IMR-90 (cell line): ENCODE results near the gene TUBB6. TPM values are rescaled to one million over a fixed set of nuclear protein-coding genes. Genes with fewer than 3 reads are reported as not detected.

Experiments used
- ATAC-seq: fragments of 200-7000 bp; cut with Tn5 transposase; 2 replicates; pipeline ENCODE4 v1.9.1; 2020; ENCODE audit warnings: low read depth, mild to moderate bottlenecking, moderate library complexity
- BruUV-seq: library from RNA; stranded (reverse); fragments of 400-500 nt; replicated peaks from 2 replicates; lab custom pipeline; 2021; lab: Mats Ljungman, UMichigan
- CTCF ChIA-PET: fragments of 300-600 bp; formaldehyde crosslinking; extraction: SDS; loops from one replicate; lab custom pipeline; 2021; ENCODE audit warnings: antibody characterized with exemption; lab: Yijun Ruan, JAX
- POLR2A ChIA-PET: fragments of 300-600 bp; sonication (Branson Sonifier 250); formaldehyde crosslinking; loops from one replicate; lab custom pipeline; 2022; ENCODE audit warnings: antibody characterized with exemption; ENCODE audit not compliant: unreplicated experiment; lab: Charles Lee
- DNase-seq: peaks from one replicate; pipeline ENCODE4 v3.0.0; 2013
- H2AFZ ChIP-seq: replicated peaks from 2 replicates; pipeline ENCODE3; 2013; ENCODE audit warnings: low read length, mild to moderate bottlenecking; ENCODE audit not compliant: poor library complexity
- H2AK5ac ChIP-seq: 2 replicates; pipeline ENCODE4 v1.6.1; 2013; ENCODE audit warnings: low read depth, low read length, inconsistent platforms
- H2AK9ac ChIP-seq: replicated peaks from 2 replicates; pipeline ENCODE3; 2013; ENCODE audit warnings: mild to moderate bottlenecking, low read depth, low read length, moderate library complexity; ENCODE audit not compliant: poor library complexity
- H2BK120ac ChIP-seq: 2 replicates; pipeline ENCODE4 v1.6.1; 2013; ENCODE audit warnings: low read depth, low read length, inconsistent platforms
- H2BK15ac ChIP-seq: 3 replicates; pipeline ENCODE4 v1.6.1; 2013; ENCODE audit warnings: low read depth, low read length, inconsistent platforms
- H2BK20ac ChIP-seq: 2 replicates; pipeline ENCODE4 v1.6.1; 2013; ENCODE audit warnings: low read depth, mild to moderate bottlenecking, inconsistent platforms, low read length, moderate library complexity
- H2BK5ac ChIP-seq: 2 replicates; pipeline ENCODE4 v1.6.1; 2013; ENCODE audit warnings: mild to moderate bottlenecking, low read depth, low read length, inconsistent platforms; ENCODE audit not compliant: poor library complexity, severe bottlenecking
- H3K14ac ChIP-seq: replicated peaks from 2 replicates; pipeline ENCODE4 v1.6.1; 2013; ENCODE audit warnings: low read depth, low read length, inconsistent platforms
- H3K18ac ChIP-seq: 2 replicates; pipeline ENCODE4 v1.6.1; 2013; ENCODE audit warnings: low read depth, low read length, control low read depth
- H3K23ac ChIP-seq: 2 replicates; pipeline ENCODE4 v1.6.1; 2013; ENCODE audit warnings: low read depth, low read length, inconsistent platforms
- H3K27ac ChIP-seq: 2 replicates; pipeline ENCODE4 v1.5.1; 2013; ENCODE audit warnings: mild to moderate bottlenecking, control low read depth, low read length; ENCODE audit not compliant: insufficient read depth
- H3K27me3 ChIP-seq: 2 replicates; pipeline ENCODE4 v1.6.1; 2013; ENCODE audit warnings: low read length; ENCODE audit not compliant: control insufficient read depth, insufficient read depth
- H3K36me3 ChIP-seq: 2 replicates; pipeline ENCODE4 v1.6.1; 2013; ENCODE audit warnings: low read length, mixed read lengths; ENCODE audit not compliant: control insufficient read depth, insufficient read depth
- H3K4ac ChIP-seq: 2 replicates; pipeline ENCODE4 v1.6.1; 2013; ENCODE audit warnings: low read depth, low read length, inconsistent platforms
- H3K4me1 ChIP-seq: 2 replicates; pipeline ENCODE4 v1.6.1; 2013; ENCODE audit warnings: low read length, mixed read lengths; ENCODE audit not compliant: control insufficient read depth, insufficient read depth
- H3K4me2 ChIP-seq: 2 replicates; pipeline ENCODE4 v1.6.1; 2013; ENCODE audit warnings: low read depth, mild to moderate bottlenecking, control low read depth, low read length, moderate library complexity
- H3K4me3 ChIP-seq: 2 replicates; pipeline ENCODE4 v1.5.1; 2013; ENCODE audit warnings: low read depth, mild to moderate bottlenecking, control low read depth, low read length, moderate library complexity; ENCODE audit not compliant: insufficient read depth
- H3K56ac ChIP-seq: 2 replicates; pipeline ENCODE4 v1.6.1; 2013; ENCODE audit warnings: low read length, inconsistent platforms; ENCODE audit not compliant: insufficient read depth; ENCODE audit errors: extremely low read depth
- H3K79me1 ChIP-seq, 2 experiments: 2 replicates each; pipeline ENCODE4 v1.6.1; 2013; ENCODE audit warnings: low read length in 2 of 2, inconsistent platforms in 1 of 2, low read depth in 1 of 2
- H3K9ac ChIP-seq: 2 replicates; pipeline ENCODE4 v1.6.1; 2013; ENCODE audit warnings: low read depth, low read length, control low read depth
- H3K9me1 ChIP-seq: 2 replicates; pipeline ENCODE4 v1.6.1; 2013; ENCODE audit warnings: low read length, inconsistent platforms; ENCODE audit not compliant: insufficient read depth
- H3K9me3 ChIP-seq: 2 replicates; pipeline ENCODE4 v1.6.1; 2013; ENCODE audit warnings: low read length; ENCODE audit not compliant: control insufficient read depth, insufficient read depth
- H4K20me1 ChIP-seq: 2 replicates; pipeline ENCODE4 v1.6.1; 2013; ENCODE audit warnings: low read length, inconsistent platforms; ENCODE audit not compliant: insufficient read depth
- H4K5ac ChIP-seq: 2 replicates; pipeline ENCODE4 v1.6.1; 2013; ENCODE audit warnings: mild to moderate bottlenecking, low read depth, low read length, control low read depth
- H4K8ac ChIP-seq, 2 experiments: 2 replicates each; pipeline ENCODE4 v1.6.1; 2013; ENCODE audit warnings: low read depth in 2 of 2, low read length in 2 of 2, control low read depth in 1 of 2, inconsistent platforms in 1 of 2
- H4K91ac ChIP-seq: 2 replicates; pipeline ENCODE4 v1.6.1; 2013; ENCODE audit warnings: low read depth, low read length, inconsistent platforms; ENCODE audit not compliant: insufficient read depth
- BHLHE40 ChIP-seq: fragments of 150-350 bp; IDR thresholded peaks from 2 replicates; pipeline ENCODE4 v1.6.1; 2016; ENCODE audit warnings: mild to moderate bottlenecking, low read depth, low read length
- CEBPB ChIP-seq: IDR thresholded peaks from 2 replicates; pipeline ENCODE4 v1.6.1; 2012; ENCODE audit warnings: low read depth, low read length, improper control_type of control experiment
- CHD1 ChIP-seq: IDR thresholded peaks from 2 replicates; pipeline ENCODE4 v1.6.1; 2012; ENCODE audit warnings: low read depth, low read length, improper control_type of control experiment
- FOS ChIP-seq: fragments of 150-350 bp; IDR thresholded peaks from 2 replicates; pipeline ENCODE4 v1.6.1; 2016; ENCODE audit warnings: low read depth, low read length
- MAFK ChIP-seq: IDR thresholded peaks from 2 replicates; pipeline ENCODE4 v1.6.1; 2012; ENCODE audit warnings: low read depth, low read length, improper control_type of control experiment
- MAZ ChIP-seq: IDR thresholded peaks from 2 replicates; pipeline ENCODE4 v1.6.1; 2012; ENCODE audit warnings: low read depth, mild to moderate bottlenecking, low read length, improper control_type of control experiment, moderate library complexity, borderline replicate concordance
- MXI1 ChIP-seq: IDR thresholded peaks from 2 replicates; pipeline ENCODE4 v1.6.1; 2012; ENCODE audit warnings: low read depth, mild to moderate bottlenecking, low read length, moderate library complexity, borderline replicate concordance
- NFE2L2 ChIP-seq: fragments of 150-350 bp; IDR thresholded peaks from 2 replicates; pipeline ENCODE4 v1.6.1; 2016; ENCODE audit warnings: low read depth, mild to moderate bottlenecking, low read length
- POLR2A ChIP-seq: IDR thresholded peaks from 2 replicates; pipeline ENCODE4 v1.6.1; 2012; ENCODE audit warnings: mild to moderate bottlenecking, low read depth, low read length
- RAD21 ChIP-seq: IDR thresholded peaks from 2 replicates; pipeline ENCODE4 v1.6.1; 2012; ENCODE audit warnings: low read length, improper control_type of control experiment
- RCOR1 ChIP-seq: IDR thresholded peaks from 2 replicates; pipeline ENCODE4 v1.6.1; 2012; ENCODE audit warnings: mild to moderate bottlenecking, low read length, improper control_type of control experiment; ENCODE audit not compliant: insufficient replicate concordance
- RFX5 ChIP-seq: IDR thresholded peaks from 2 replicates; pipeline ENCODE4 v1.8.0; 2012; ENCODE audit warnings: low read depth, mild to moderate bottlenecking, low read length, moderate library complexity
- SMC3 ChIP-seq: fragments of 150-350 bp; IDR thresholded peaks from 2 replicates; pipeline ENCODE4 v1.6.1; 2016; ENCODE audit warnings: low read depth, mild to moderate bottlenecking, antibody characterized with exemption, low read length, moderate library complexity
- WGBS, 2 experiments: methylation state at CpG; one replicate each; pipeline versions ENCODE4 v1.1.5 to v1.1.7; 2013; ENCODE audit warnings: missing lambda C conversion rate in 2 of 2; ENCODE audit not compliant: insufficient read length in 1 of 2; ENCODE audit errors: extremely low coverage in 2 of 2; 5-methylcytosine and 5-hydroxymethylcytosine counted together
- dilution Hi-C: fragments of 300-500 bp; cut with HindIII; formaldehyde crosslinking; loops from one replicate; pipeline ENCODE4 v1.14.3; 2018; ENCODE audit warnings: low sequenced_read_pairs; ENCODE audit not compliant: unreplicated experiment
- in situ Hi-C: fragments of 300-500 bp; cut with MboI; formaldehyde crosslinking; loops from 3 replicates; pipeline ENCODE4 v1.14.3; 2019; ENCODE audit warnings: low sequenced_read_pairs, inconsistent platforms, mixed read lengths
- intact Hi-C: fragments of 100-400 bp; cut with micrococcal nuclease; formaldehyde crosslinking; loops from 2 replicates; pipeline ENCODE4 v1.10.0; 2022
- polyA plus RNA-seq, 3 experiments: library from polyadenylated mRNA; depleted of rRNA; stranded (reverse); fragments of >200 nt; gene quantifications; 2 replicates each; pipeline ENCODE4 v1.2.3, GENCODE V29; 2012; ENCODE audit warnings: low replicate concordance in 1 of 3
- total RNA-seq: library from RNA; depleted of rRNA; stranded (reverse); fragments of >200 nt; gene quantifications from 2 replicates; pipeline ENCODE4 v1.2.3, GENCODE V29; 2012
- TF ChIP-seq, protein P1 (sequence below): fragments of 150-350 bp; IDR thresholded peaks from 2 replicates; pipeline ENCODE4 v1.6.1; 2016; ENCODE audit warnings: low read depth, mild to moderate bottlenecking, low read length, moderate library complexity, borderline replicate concordance
- TF ChIP-seq, protein P2 (sequence below): conservative IDR thresholded peaks from 2 replicates; pipeline ENCODE4 v1.5.1; 2012; ENCODE audit warnings: mild to moderate bottlenecking, low read depth, low read length, improper control_type of control experiment
- TF ChIP-seq, protein P3 (sequence below): fragments of 150-350 bp; IDR thresholded peaks from 2 replicates; pipeline ENCODE4 v1.6.1; 2017; ENCODE audit warnings: mild to moderate bottlenecking, antibody characterized with exemption, low read length, low read depth

Gene TUBB6
- total and polyA plus RNA-seq, 2 of the 4 experiments (the other 2 are of a cell fraction), result 927 to 1,040 TPM

DNA sequence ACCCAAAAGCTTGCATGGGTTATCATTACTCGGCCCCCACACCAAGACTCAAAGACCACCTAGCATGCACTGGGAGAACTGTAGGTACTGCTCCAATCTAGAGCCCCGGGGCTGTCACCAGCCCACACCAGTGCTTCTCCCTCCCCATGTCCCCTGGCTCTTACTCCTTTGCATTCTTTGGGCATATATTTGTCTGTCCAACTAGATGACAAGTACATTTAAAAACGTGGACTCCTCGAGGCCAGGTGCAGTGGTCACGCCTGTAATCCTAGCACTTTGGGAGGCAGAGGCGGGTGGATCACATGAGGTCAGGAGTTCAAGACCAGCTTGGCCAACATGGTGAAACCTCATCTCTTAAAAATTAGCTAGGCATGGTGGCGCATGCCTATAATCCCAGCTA, 61.2 kb downstream of the TUBB6 start:
- Histone ChIP-seq H3K4me2 (no peak overlapping the region), H4K8ac (no peak overlapping the region), H2AFZ (no peak overlapping the region), H2BK15ac (no peak overlapping the region), H3K56ac (no peak overlapping the region), H3K4ac (no peak overlapping the region), H3K27ac (no peak overlapping the region), H3K27me3 (no peaks in the 10 kb centered on the region), H3K4me3 (no peak overlapping the region), H3K14ac (no peak overlapping the region), H2BK20ac (no peak overlapping the region), H3K36me3 (peaks cover 20% of the 10 kb centered on the region), H3K9me1 (peaks cover 21% of the 10 kb centered on the region), H3K9ac (no peak overlapping the region), H3K79me1 (peaks cover 28 to 67% of the 10 kb centered on the region in 2 experiments), H2BK120ac (no peak overlapping the region), H2AK9ac (no peak overlapping the region), H3K18ac (no peak overlapping the region), H4K91ac (no peak overlapping the region), H4K20me1 (peaks cover 29% of the 10 kb centered on the region), H3K4me1 (no peaks in the 10 kb centered on the region; the same call in 1 of the 2 replicates), H3K9me3 (no peaks in the 10 kb centered on the region), H4K5ac (no peak overlapping the region), H2BK5ac (no peak overlapping the region), H2AK5ac (no peak overlapping the region), H3K23ac (no peak overlapping the region)
- no peak for TF ChIP-seq NFE2L2
- no peak for TF ChIP-seq FOS
- no peak for TF ChIP-seq BHLHE40
- no peak for TF ChIP-seq RAD21
- TF ChIP-seq POLR2A, result no peak
- no peak for TF ChIP-seq RFX5
- no peak for TF ChIP-seq MXI1
- TF ChIP-seq, protein P1, sequence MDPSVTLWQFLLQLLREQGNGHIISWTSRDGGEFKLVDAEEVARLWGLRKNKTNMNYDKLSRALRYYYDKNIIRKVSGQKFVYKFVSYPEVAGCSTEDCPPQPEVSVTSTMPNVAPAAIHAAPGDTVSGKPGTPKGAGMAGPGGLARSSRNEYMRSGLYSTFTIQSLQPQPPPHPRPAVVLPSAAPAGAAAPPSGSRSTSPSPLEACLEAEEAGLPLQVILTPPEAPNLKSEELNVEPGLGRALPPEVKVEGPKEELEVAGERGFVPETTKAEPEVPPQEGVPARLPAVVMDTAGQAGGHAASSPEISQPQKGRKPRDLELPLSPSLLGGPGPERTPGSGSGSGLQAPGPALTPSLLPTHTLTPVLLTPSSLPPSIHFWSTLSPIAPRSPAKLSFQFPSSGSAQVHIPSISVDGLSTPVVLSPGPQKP, result no peak
- TF ChIP-seq RCOR1, result no peak
- TF ChIP-seq, protein P2, sequence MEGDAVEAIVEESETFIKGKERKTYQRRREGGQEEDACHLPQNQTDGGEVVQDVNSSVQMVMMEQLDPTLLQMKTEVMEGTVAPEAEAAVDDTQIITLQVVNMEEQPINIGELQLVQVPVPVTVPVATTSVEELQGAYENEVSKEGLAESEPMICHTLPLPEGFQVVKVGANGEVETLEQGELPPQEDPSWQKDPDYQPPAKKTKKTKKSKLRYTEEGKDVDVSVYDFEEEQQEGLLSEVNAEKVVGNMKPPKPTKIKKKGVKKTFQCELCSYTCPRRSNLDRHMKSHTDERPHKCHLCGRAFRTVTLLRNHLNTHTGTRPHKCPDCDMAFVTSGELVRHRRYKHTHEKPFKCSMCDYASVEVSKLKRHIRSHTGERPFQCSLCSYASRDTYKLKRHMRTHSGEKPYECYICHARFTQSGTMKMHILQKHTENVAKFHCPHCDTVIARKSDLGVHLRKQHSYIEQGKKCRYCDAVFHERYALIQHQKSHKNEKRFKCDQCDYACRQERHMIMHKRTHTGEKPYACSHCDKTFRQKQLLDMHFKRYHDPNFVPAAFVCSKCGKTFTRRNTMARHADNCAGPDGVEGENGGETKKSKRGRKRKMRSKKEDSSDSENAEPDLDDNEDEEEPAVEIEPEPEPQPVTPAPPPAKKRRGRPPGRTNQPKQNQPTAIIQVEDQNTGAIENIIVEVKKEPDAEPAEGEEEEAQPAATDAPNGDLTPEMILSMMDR, result no peak
- TF ChIP-seq MAZ, result no peak
- TF ChIP-seq MAFK, result no peak
- TF ChIP-seq, protein P3, sequence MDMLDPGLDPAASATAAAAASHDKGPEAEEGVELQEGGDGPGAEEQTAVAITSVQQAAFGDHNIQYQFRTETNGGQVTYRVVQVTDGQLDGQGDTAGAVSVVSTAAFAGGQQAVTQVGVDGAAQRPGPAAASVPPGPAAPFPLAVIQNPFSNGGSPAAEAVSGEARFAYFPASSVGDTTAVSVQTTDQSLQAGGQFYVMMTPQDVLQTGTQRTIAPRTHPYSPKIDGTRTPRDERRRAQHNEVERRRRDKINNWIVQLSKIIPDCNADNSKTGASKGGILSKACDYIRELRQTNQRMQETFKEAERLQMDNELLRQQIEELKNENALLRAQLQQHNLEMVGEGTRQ, result no peak
- TF ChIP-seq CEBPB, result no peak
- no peak for TF ChIP-seq SMC3
- no peak for TF ChIP-seq CHD1
- ATAC-seq (no peak), DNase-seq (no peak)
- BruUV-seq, result no TSS peak
- in situ Hi-C loops, result no loop called here
- POLR2A ChIA-PET, result no interaction called here
- WGBS, 2 experiments, result 84% methylated on average over 3 of the region's 7 CpGs; no CpG with 5 or more reads in 1 of the 2 experiments
- intact Hi-C loops, result no loop called here
- CTCF ChIA-PET, result no interaction called here
- dilution Hi-C loops, result no loop called here
